Measurements from ENCODE around the gene SLC43A1. TPM values are rescaled to one million over a fixed set of nuclear protein-coding genes. Genes with fewer than 3 reads are reported as not detected.

Gene SLC43A1
- total and polyA plus RNA-seq, 4 donors = 85.6 to 171 (median 107) TPM

DNA sequence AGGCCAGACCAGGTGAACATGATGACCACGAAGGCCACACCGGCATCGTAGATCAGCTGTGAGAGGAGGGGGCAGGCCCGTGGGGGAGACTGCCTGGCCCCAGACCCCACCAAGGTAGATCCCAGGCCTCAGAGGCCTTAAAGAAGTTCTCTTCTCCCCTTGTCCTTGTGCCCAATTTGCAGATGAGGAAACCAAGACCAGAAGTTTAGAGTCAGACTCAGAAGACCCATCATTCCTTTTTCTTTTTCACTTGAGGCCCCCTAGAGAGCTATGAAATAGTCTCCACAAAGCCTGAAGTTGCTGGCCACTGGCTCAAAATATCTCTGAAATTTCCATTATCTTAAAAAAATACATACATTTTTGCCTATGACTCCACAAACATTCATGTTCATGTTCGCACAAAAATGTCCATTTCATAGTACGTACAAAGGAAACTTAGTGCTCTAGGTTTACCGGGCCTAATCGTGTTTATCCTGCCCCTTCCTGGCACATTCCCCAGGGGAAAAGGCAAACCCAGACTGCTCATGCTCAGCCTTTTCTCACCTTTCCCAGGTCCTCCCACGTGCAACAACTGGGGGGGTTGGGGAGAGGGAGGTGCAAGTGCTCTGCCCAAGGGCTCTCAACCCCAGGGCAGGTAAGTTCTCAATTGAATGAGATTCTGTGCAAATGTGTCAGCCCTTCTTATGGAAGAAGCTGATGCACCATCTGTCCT, 19.2 kb downstream of the SLC43A1 start:
- H3K36me3 ChIP-seq (ENCODE audit: control insufficient read depth in 4 of 4, insufficient read depth in 3 of 4, low read depth in 1 of 4, low read length in 3 of 4) = peaks cover 6 to 15% (median 10%) of the 10 kb centered on the region in 4 donors
- H3K27ac ChIP-seq (ENCODE audit: low read depth in 1 of 2, low read length in 2 of 2) = peak overlapping the region; percentile 58 to 74
- H3K4me3 ChIP-seq (ENCODE audit: low read depth in 1 of 3, low read length in 3 of 3) = no peak overlapping the region
- H3K4me1 ChIP-seq (ENCODE audit: control insufficient read depth in 4 of 4, insufficient read depth in 4 of 4, low read length in 3 of 4) = peaks cover 31 to 76% (median 68%) of the 10 kb centered on the region in 4 donors
- peak overlapping the region in 1 of 2 donors; percentile 41 for H3K9ac ChIP-seq (ENCODE audit: low read depth in 1 of 2, low read length in 2 of 2)
- TF ChIP-seq, protein P1, sequence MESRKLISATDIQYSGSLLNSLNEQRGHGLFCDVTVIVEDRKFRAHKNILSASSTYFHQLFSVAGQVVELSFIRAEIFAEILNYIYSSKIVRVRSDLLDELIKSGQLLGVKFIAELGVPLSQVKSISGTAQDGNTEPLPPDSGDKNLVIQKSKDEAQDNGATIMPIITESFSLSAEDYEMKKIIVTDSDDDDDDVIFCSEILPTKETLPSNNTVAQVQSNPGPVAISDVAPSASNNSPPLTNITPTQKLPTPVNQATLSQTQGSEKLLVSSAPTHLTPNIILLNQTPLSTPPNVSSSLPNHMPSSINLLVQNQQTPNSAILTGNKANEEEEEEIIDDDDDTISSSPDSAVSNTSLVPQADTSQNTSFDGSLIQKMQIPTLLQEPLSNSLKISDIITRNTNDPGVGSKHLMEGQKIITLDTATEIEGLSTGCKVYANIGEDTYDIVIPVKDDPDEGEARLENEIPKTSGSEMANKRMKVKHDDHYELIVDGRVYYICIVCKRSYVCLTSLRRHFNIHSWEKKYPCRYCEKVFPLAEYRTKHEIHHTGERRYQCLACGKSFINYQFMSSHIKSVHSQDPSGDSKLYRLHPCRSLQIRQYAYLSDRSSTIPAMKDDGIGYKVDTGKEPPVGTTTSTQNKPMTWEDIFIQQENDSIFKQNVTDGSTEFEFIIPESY (IDR thresholded peaks at IDR 0.05) = no peak
- TF ChIP-seq YY1 (IDR thresholded peaks at IDR 0.05) (peak; percentile 20), SP1 (IDR thresholded peaks at IDR 0.05) (peak; percentile 36), RXRA (IDR thresholded peaks at IDR 0.05) (peak; percentile 32 to 76), HNF4A (conservative IDR thresholded peaks at IDR 0.05) (peak; percentile 27 to 66), FOXA2 (IDR thresholded peaks at IDR 0.05) (peak; percentile 29), RAD21 (IDR thresholded peaks at IDR 0.05) (peak in 1 of 2 donors; percentile 21), GABPA (IDR thresholded peaks at IDR 0.05 in 1 of 2, conservative IDR thresholded peaks at IDR 0.05 in 1 of 2) (no peak)
- TF ChIP-seq, protein P2, sequence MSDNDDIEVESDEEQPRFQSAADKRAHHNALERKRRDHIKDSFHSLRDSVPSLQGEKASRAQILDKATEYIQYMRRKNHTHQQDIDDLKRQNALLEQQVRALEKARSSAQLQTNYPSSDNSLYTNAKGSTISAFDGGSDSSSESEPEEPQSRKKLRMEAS (IDR thresholded peaks at IDR 0.05) = peak; percentile 76
- H3K27me3 ChIP-seq (ENCODE audit: control insufficient read depth in 4 of 4, insufficient read depth in 4 of 4, low read length in 3 of 4) = no peaks in the 10 kb centered on the region
- WGBS = 54% methylated on average over 9 of the region's 9 CpGs
- no peaks in the 10 kb centered on the region for H3K9me3 ChIP-seq (ENCODE audit: control insufficient read depth in 4 of 4, low read length in 3 of 4)
- DNase-seq (ENCODE audit: low spot score) = no peak

DNA sequence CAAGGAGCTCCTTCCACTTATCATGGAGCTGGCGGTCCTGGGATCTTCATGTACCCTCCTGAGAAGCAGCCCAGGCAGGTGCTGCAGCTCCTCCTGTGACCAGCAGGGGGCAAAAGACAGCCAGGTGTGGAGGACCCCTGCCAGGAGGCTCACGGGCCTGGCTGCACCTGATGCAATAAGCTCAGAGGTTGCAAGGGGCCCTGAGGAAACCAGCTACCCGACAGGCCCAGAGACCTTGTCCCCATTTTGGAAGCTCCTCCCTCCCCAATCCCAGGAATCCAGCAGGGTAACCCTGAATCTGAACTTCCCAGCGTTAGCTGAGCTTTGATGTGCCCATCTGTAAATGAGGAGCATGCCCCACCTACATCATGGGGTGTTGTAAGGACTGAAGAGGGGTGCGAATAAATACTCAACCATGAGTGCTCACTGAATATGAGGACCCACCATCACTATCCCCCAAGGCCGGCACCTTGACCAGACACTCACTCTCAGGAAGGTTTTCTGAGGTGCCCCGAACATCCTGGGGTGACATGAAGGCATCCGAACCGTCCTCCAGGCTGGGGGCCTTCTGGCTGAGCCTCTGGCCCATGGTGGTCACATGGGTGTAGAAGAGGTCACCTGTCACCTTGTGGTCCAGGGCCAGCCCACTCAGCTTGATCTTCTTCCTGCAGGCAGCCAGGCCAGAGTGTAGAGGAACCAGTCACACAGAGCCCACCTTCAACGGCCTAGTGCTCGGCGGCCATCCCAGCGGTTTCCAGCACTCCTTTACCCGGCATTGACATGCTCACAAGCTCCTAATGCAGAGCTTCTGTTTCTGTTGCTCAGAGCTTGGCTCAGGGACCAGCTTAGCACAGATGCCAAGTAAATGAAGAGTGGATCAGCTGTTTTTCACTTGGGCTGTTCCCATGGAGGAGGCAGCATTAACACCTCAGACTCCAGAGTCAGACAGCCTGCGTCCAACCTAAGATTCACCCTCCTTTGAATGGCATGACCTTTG, 21.7 kb downstream of the SLC43A1 start:
- H3K27ac ChIP-seq (ENCODE audit: low read depth in 1 of 2, low read length in 2 of 2) = peak overlapping the region in 1 of 2 donors; percentile 35
- H3K27me3 ChIP-seq (ENCODE audit: control insufficient read depth in 4 of 4, insufficient read depth in 4 of 4, low read length in 3 of 4) = no peaks in the 10 kb centered on the region
- no peaks in the 10 kb centered on the region for H3K9me3 ChIP-seq (ENCODE audit: control insufficient read depth in 4 of 4, low read length in 3 of 4)
- 70% methylated on average over 15 of the region's 15 CpGs for WGBS
- peaks cover 14 to 51% (median 45%) of the 10 kb centered on the region in 4 donors for H3K4me1 ChIP-seq (ENCODE audit: control insufficient read depth in 4 of 4, insufficient read depth in 4 of 4, low read length in 3 of 4)
- no peak overlapping the region for H3K9ac ChIP-seq (ENCODE audit: low read depth in 1 of 2, low read length in 2 of 2)
- H3K4me3 ChIP-seq (ENCODE audit: low read depth in 1 of 3, low read length in 3 of 3) = no peak overlapping the region
- H3K36me3 ChIP-seq (ENCODE audit: control insufficient read depth in 4 of 4, insufficient read depth in 3 of 4, low read depth in 1 of 4, low read length in 3 of 4) = peaks cover 14 to 34% (median 30%) of the 10 kb centered on the region in 4 donors
- TF ChIP-seq FOXA1 (IDR thresholded peaks at IDR 0.05) = no peak
- TF ChIP-seq, protein P1 (IDR thresholded peaks at IDR 0.05) = no peak
- TF ChIP-seq FOXA2 (IDR thresholded peaks at IDR 0.05) = no peak
- TF ChIP-seq GABPA (IDR thresholded peaks at IDR 0.05 in 1 of 2, conservative IDR thresholded peaks at IDR 0.05 in 1 of 2) = no peak
- no peak for TF ChIP-seq TAF1 (conservative IDR thresholded peaks at IDR 0.05)
- TF ChIP-seq HNF4G (IDR thresholded peaks at IDR 0.05) = no peak
- TF ChIP-seq HNF4A (conservative IDR thresholded peaks at IDR 0.05) = peak; percentile 59 to 68
- TF ChIP-seq YY1 (IDR thresholded peaks at IDR 0.05) = no peak
- TF ChIP-seq RAD21 (IDR thresholded peaks at IDR 0.05) = peak; percentile 83 to 91
- TF ChIP-seq, protein P3, sequence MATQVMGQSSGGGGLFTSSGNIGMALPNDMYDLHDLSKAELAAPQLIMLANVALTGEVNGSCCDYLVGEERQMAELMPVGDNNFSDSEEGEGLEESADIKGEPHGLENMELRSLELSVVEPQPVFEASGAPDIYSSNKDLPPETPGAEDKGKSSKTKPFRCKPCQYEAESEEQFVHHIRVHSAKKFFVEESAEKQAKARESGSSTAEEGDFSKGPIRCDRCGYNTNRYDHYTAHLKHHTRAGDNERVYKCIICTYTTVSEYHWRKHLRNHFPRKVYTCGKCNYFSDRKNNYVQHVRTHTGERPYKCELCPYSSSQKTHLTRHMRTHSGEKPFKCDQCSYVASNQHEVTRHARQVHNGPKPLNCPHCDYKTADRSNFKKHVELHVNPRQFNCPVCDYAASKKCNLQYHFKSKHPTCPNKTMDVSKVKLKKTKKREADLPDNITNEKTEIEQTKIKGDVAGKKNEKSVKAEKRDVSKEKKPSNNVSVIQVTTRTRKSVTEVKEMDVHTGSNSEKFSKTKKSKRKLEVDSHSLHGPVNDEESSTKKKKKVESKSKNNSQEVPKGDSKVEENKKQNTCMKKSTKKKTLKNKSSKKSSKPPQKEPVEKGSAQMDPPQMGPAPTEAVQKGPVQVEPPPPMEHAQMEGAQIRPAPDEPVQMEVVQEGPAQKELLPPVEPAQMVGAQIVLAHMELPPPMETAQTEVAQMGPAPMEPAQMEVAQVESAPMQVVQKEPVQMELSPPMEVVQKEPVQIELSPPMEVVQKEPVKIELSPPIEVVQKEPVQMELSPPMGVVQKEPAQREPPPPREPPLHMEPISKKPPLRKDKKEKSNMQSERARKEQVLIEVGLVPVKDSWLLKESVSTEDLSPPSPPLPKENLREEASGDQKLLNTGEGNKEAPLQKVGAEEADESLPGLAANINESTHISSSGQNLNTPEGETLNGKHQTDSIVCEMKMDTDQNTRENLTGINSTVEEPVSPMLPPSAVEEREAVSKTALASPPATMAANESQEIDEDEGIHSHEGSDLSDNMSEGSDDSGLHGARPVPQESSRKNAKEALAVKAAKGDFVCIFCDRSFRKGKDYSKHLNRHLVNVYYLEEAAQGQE (IDR thresholded peaks at IDR 0.05) = no peak
- TF ChIP-seq RXRA (IDR thresholded peaks at IDR 0.05) = peak; percentile 54 to 81
- TF ChIP-seq SP1 (IDR thresholded peaks at IDR 0.05) = peak; percentile 68
- TF ChIP-seq JUND (IDR thresholded peaks at IDR 0.05) = peak in 1 of 2 donors; percentile 66
- TF ChIP-seq EGR1 (IDR thresholded peaks at IDR 0.05; ENCODE audit: low read depth in 2 of 2) = no peak
- no peak for TF ChIP-seq NR2F2 (IDR thresholded peaks at IDR 0.05)
- TF ChIP-seq, protein P4, sequence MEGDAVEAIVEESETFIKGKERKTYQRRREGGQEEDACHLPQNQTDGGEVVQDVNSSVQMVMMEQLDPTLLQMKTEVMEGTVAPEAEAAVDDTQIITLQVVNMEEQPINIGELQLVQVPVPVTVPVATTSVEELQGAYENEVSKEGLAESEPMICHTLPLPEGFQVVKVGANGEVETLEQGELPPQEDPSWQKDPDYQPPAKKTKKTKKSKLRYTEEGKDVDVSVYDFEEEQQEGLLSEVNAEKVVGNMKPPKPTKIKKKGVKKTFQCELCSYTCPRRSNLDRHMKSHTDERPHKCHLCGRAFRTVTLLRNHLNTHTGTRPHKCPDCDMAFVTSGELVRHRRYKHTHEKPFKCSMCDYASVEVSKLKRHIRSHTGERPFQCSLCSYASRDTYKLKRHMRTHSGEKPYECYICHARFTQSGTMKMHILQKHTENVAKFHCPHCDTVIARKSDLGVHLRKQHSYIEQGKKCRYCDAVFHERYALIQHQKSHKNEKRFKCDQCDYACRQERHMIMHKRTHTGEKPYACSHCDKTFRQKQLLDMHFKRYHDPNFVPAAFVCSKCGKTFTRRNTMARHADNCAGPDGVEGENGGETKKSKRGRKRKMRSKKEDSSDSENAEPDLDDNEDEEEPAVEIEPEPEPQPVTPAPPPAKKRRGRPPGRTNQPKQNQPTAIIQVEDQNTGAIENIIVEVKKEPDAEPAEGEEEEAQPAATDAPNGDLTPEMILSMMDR (IDR thresholded peaks at IDR 0.05; ENCODE audit: low read depth, low read length, missing input control) = peak; percentile 90
- TF ChIP-seq, protein P2 (IDR thresholded peaks at IDR 0.05) = no peak
- TF ChIP-seq, protein P5, sequence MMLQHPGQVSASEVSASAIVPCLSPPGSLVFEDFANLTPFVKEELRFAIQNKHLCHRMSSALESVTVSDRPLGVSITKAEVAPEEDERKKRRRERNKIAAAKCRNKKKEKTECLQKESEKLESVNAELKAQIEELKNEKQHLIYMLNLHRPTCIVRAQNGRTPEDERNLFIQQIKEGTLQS (IDR thresholded peaks at IDR 0.05) = peak; percentile 71
- DNase-seq (ENCODE audit: low spot score) = peak; percentile 81

Data from liver (tissue), 9 donors.